Activated CD8-positive, alpha-beta memory T cell treated with anti-CD3 and anti-CD28 coated beads, Interleukin-2, amount 50 U/mL, for 24 hours (primary cell): Measurements from ENCODE around the gene DOCK4.
"Not testable (repeated sequence)": the region's sequence is repeated elsewhere in the genome, so short reads cannot be mapped to it uniquely, and the experiment has no call there.

ENCODE experiments used
- DNase-seq: peaks from one replicate; pipeline ENCODE4 v3.0.0-alpha.2; 2020; ENCODE audit errors: extremely low read depth

Gene DOCK4, protein sequence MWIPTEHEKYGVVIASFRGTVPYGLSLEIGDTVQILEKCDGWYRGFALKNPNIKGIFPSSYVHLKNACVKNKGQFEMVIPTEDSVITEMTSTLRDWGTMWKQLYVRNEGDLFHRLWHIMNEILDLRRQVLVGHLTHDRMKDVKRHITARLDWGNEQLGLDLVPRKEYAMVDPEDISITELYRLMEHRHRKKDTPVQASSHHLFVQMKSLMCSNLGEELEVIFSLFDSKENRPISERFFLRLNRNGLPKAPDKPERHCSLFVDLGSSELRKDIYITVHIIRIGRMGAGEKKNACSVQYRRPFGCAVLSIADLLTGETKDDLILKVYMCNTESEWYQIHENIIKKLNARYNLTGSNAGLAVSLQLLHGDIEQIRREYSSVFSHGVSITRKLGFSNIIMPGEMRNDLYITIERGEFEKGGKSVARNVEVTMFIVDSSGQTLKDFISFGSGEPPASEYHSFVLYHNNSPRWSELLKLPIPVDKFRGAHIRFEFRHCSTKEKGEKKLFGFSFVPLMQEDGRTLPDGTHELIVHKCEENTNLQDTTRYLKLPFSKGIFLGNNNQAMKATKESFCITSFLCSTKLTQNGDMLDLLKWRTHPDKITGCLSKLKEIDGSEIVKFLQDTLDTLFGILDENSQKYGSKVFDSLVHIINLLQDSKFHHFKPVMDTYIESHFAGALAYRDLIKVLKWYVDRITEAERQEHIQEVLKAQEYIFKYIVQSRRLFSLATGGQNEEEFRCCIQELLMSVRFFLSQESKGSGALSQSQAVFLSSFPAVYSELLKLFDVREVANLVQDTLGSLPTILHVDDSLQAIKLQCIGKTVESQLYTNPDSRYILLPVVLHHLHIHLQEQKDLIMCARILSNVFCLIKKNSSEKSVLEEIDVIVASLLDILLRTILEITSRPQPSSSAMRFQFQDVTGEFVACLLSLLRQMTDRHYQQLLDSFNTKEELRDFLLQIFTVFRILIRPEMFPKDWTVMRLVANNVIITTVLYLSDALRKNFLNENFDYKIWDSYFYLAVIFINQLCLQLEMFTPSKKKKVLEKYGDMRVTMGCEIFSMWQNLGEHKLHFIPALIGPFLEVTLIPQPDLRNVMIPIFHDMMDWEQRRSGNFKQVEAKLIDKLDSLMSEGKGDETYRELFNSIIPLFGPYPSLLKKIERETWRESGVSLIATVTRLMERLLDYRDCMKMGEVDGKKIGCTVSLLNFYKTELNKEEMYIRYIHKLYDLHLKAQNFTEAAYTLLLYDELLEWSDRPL (N-terminal part only)

DNA sequence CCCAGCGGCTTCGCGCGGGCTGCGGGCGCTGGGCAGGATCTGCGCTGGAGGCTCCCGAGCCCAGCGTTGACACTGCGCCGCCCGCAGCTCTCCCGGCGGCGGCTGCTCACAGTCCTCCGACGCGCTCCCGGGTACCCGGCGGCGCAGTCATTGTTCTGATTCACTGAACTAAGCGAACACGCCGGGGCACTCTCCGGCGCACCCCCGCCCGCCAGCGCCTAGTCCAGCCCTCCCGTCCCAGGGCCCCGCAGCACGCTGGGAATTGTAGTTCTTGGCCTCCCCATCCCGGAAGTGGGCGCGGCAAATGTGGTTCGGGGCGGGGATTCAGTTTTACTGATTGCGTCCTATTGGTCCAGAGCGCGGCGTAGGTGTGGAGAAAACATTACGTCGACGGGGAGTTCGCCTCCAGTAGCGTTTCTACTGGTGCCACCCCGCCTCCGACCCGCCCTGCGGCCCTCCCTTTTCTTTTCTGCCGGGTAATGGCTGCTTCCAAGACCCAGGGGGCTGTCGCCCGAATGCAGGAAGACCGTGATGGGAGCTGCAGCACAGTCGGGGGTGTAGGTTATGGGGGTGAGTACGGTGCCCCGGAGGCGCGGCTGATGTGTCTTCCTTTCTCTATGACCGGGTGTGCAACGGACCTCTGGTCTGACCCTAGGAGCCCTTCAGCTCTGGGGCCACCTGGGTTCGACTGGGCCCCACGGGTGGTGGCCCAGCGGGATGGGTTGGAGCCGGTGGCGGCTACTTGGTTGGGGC, at the start of gene DOCK4, which contains the start of gene ZNF277:
TSS of gene DOCK4 (minus strand) at position 162 of the 753 bp plus-strand sequence. CDS start 261 bp downstream, outside the sequence.
TSS of gene ZNF277 (plus strand) at position 458 of the 753 bp plus-strand sequence. CDS start at position 480, 22 bp downstream.
- DNase-seq = peak; percentile 99

DNA sequence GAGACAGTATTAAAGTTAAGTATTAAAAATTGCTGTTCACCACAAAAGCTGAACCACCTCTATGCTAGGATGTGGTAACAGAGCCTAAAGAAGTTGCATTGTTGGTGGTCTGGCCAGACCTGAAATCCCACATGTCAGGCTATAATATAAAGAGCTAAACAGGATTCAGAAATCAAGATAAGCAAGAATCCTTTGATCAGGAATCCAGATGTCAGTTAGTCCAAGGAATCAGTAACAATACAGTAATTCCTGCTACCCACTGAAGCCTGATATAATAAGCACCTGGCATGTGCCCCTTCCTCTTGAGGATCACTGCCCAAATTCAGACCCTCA, 49.2 kb upstream of the DOCK4 start:
- DNase-seq = no peak

DNA sequence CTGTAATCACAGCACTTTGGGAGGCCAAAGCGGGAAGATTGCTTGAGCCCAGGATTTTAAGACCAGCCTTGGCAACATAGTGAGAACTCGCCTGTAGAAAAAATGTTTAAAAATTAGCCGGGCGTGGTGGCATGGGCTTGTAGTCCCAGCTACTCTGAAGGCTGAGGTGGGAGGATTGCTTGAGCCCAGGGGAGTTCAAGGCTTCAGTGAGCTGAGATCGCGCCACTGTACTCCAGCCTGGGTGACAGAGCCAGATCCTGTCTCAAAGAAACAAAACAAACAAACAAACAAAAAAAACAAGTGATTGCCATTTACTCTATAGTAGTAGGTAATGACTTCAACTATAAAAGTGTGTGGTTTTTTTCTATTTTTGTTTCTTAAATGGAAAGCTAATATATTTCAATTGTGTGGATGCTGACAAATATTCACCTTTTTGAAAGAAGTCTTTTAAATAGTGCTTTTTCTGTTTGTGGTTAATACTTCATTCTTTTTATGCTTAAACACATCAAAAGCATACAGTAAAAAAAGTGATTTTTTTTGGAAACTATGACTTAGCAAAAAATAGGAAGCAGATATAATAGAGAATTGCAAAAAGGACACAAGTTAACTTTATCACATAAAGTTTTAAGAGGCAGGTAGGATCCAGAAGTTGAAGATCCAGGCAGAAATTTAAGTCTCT, 48.6 kb upstream of the DOCK4 start:
- DNase-seq = no peak

DNA sequence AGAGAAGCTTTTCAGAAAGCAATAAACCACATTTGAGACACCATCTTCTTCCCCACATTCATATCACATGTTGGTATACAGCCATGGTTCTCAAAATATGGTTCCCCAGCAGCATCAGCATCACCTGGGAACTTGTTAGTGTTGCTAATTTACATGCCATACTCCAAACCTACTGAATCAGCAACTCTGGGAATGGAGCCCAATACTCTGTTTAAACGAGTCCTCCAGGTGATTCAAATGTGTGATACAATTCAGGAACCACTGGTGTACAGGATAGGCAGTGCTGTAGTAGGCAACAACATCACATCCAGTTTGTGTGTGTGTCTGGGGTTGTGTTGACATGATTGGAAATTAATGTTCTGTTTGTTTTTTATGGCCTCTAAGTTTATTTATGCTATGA, 48.0 kb upstream of the DOCK4 start:
- DNase-seq = no peak

DNA sequence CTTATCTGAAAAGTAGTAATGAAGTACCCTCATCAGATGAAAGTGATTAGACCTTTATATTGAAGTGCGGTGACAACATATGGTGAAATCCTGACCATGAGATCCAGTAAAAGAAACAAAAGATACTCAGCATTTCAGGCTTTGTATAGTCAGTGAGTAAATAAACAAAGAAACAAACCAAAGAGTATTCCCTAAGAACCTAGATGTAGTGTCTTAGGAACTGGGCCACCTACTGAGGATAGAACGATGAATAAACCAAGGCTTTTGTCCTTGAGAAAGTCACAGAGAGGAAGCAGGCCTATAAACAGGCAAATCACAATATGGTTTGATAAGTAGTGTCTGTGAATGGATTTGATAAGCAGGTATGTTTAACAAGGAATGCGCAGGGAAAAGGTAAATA, 46.5 kb upstream of the DOCK4 start:
- DNase-seq = no peak

DNA sequence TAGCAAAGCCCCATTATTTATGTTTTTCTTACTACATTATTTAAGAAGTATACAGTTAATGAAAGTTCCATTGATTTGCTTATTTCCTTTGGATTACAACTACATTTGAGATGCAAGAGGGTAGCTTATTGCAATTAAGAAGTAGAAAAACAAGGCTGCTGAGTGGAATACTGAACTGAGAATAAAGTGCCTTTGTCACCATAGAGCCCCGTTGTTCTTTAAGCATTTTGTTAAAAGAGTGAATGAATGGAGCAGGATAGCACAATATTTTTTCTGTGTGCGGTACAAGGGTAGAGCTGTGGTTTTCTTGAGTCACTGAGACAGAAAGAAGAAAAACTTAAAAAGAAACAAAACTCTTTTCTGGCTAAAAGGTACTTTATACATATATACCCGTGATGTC, 45.9 kb upstream of the DOCK4 start:
- DNase-seq = no peak

DNA sequence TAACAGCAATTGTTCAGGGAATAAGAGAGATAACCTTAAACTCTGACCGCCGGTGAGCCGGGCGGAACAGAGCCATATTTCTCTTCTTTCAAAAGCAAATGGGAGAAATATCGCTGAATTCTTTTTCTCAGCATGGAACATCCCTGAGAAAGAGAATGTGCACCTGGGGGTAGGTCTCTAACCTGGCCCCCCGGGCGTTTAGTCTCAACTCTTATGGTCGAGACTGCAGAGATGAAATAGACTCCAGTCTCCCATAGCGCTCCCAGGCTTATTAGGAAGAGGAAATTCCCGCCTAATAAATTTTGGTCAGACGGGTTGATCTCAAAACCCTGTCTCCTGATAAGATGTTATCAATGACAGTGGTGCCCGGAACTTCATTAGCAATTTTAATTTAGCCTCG, 43.8 kb upstream of the DOCK4 start:
- DNase-seq = not testable (repeated sequence)

DNA sequence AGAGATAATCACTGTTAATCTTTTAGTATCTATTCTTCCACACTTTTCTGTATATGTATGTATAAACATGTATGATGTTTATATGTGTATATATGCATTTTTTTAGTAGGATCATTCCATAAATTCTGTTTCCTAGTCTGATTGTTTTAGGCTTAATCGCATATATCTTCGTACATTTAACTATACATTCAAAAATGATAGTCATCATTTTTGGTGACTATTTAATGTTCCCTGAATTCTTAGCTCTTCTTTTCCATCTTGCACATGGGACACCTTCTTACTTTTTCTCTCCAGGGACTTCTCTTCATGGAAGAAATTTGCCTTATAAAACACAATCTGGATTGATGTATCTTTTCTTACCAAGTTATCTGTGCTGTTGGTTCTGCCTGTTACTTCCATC, 42.4 kb upstream of the DOCK4 start:
- DNase-seq = no peak

DNA sequence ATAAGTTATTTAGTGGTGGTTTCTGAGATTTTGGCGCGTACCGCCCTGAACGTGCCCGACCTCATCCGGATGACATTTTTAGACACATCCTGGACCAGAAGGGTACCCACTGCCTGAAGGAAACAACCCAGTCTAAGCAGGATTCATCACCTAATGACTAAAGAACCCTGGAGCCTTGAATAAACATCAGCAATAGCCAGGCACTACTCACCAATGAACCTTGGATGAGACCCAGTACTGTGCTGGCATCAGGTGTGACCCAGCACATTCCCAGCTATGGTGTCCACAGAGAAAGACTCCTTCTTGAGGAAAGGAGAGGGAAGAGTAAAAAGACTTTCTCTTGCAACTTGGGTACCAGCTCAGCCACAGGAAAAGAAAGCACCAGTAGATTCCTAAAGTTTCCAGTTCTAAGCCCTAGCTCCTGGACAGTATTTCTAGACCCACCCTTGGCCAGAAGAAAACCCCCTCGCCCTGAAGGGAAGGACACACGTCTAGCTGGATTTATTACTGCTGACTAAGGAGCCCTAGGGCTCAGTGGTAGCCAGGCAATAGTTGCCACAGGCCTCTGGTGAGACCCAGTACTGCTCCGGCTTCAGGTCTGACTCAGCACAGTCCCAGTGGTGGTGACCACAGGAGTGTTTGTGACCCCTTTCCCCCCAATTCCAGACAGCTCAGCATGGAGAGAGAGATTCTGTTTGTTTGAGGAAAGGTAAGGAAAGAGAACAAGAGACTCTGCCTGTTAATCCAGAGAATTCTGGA, 32.8 kb upstream of the DOCK4 start:
- no peak for DNase-seq

DNA sequence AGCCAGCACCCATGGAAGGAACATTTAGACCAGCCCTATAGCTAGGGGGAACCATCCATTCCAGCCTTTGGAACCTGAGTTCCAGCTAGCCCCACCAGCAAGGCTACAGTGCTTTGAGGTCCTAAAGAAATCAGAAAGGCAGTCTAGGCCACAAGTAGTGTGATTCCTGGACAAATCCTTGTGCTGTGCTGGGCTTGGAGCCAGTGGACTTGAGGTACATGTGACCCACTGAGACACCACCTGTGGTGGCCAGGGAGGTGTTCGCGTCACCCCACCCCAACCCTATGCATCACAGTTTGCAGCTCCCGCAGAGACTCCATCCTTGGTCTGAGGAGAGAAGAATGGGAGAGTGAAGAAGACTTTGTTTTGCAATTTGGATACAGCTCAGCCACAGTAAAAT, 32.1 kb upstream of the DOCK4 start:
- DNase-seq = no peak

DNA sequence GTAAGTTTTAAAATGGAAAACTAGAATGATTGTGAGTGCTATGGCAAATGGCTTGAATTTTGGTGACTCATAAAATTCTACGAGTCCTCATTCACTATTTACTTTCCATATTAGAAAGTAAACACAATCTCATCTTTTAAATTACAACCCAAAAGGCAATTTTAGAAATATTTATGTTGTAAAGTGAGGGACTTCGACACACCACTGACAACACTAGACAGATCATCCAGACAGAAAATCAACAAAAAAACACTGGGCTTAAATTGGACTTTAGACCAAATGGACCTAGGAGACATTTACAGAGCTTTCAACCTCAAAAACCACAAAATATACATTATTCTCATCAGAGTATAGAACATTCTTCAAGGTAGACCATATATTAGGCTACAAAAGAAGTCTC, 30.4 kb upstream of the DOCK4 start:
- no peak for DNase-seq

DNA sequence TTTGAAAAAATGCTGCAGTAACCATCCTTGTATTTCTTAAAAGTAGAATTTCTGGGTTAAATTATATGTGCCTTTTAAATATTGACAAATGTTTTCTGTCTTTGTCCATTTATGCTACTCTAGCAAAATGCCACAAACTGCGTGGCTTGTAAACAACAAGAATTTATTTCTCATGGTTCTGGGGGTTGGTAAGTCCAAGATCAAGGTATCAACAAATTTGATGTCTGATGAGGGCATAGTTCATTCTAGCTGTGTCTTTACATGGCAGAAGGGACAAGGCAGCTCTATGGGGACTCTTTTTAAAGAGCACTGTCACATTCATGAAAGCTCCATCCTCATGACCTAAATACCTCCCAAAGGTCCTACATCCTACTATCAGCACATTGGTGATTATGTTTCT, 27.9 kb upstream of the DOCK4 start:
- DNase-seq = no peak

DNA sequence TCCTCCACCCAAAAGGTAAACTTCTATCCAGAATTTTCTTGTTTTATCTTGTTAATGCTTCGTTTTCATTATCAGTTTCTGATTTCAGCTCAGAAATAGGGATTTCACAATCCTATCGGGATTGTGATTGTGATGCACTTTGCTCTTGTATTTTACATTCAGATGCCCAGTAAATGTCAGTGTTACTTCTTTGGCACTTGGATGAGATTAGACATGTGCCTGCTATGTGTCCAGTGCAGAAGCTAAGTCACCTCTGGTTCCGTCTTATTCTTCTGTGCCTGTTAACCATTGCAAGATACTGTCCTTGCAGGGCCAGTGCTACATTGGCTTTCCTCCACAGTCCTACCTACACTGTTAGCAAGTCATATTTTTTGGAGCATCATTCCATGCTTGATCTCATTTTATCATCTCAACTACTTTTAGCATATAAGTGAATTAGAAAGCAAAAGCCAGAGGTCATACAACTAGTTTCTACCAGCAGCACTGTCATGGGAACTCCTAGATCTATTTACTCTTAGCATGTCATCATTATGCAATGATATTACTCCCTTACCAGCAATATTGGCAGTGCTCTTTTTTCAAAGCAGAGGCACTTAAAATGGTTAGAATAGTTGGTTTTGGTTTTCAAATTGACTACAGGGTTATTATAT, 27.0 kb upstream of the DOCK4 start:
- DNase-seq = no peak

DNA sequence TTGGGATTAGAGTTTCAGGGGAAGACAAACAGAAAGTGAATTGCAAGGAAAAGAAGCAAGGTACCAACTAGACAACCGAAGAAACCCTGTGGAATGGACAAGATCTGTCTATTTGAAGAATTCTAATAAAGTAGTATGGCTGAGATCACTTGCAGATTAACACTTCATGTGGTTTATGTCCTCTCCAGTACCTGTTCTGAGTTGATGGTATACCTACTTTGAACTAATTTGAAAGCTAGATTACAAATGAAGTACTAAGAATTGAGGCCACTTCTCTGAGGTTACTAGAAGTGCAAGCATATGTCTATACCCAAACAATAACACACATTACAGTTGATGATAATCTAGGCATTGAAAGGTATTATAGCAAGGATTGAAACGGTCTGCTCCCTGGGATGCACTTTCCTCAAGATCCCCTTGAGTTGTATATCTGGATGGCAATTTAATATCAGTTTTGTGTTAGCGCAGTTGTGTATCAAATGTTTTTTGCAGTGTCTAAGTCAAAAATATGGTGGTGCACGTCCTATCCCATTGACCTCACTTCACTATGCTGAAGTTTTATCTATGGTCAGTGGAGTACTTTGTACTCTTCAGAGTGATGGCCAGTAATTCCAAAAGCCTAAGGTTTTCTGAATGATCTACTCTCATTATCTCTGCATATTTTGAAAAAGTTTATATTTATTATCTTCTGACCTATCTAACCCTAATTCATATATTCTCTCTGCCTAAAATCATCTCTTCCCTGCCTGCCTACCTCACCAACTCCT, 26.2 kb upstream of the DOCK4 start:
- DNase-seq = no peak

DNA sequence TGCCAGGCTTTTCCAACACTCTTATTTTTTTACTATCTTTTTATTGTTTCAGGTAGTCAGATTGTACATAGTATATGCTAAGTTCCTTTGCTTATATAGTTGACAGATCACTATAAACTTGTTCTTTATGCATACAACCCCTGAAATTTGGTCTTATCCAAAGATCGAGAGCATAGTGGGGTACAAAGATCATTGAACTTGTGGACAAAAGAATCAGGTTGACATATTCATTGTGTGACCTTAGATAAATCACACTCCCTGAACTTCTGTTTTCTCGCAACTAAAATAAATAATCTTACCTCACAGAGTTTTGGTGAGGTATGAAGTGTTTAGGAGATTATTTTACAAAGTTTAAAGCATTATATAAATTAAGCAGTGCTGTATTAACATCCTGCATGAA, 22.4 kb upstream of the DOCK4 start:
- no peak for DNase-seq

DNA sequence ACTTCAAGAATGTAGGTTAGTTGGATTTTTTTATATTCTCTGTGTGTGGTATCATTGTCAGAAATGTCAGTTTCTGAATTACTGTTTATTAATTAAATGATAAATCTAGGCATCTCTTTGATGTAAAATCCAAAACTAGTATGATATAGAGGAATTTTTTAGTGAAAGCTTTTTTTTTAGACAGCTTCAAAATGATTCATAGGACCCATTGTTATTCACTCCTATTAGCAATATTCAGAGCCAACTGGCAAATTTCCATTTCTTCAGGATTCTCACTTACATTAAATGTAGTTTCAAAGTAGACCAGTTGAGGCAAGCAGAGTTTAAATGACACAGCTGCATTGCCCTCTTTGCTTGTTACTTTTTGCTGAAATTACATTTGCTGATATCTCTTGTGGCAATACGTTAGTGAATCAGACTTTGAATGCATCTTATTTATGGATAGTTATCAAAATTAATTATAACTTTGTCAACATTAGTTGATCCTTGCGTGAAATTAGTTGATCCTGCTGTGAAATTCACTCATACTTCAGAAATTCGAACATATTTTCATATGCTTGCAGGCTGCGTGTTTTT, 20.6 kb upstream of the DOCK4 start:
- no peak for DNase-seq

DNA sequence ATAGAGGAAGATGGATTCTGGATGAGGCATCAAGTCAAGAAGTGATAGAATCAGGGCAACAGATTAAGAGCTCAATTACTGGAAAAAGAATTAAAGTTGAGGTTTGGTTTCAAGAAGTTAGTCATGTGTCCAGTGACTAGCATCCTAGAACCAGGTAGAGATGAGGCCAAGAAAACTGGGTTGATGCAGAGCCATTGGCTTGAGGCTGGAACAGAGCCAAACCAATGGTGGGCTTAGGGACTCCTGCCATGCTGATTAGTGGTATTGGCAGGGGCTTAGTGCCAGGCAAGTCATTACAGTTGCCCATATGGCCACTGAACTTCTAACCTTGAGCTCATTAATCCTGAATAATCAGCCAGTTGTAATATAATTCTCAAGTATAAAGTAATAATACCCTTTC, 18.8 kb upstream of the DOCK4 start:
- DNase-seq = no peak

DNA sequence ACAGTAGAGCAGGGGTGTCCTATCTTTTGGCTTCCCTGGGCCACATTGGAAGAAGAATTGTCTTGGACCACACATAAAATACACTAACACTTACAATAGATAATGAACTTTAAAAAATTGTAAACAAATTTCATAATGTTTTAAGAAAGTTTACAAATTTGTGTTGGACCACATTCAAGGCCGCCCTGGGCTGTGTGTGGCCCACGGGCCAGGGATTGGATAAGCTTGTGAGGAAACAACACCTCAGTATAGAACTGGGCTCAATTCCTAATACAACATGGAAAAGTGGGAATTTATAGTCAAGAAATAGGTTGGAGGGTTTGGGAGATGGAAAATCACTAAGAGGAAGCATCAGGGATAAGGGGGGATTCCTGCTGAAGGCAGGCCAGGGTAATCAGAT, 18.0 kb upstream of the DOCK4 start:
- no peak for DNase-seq

DNA sequence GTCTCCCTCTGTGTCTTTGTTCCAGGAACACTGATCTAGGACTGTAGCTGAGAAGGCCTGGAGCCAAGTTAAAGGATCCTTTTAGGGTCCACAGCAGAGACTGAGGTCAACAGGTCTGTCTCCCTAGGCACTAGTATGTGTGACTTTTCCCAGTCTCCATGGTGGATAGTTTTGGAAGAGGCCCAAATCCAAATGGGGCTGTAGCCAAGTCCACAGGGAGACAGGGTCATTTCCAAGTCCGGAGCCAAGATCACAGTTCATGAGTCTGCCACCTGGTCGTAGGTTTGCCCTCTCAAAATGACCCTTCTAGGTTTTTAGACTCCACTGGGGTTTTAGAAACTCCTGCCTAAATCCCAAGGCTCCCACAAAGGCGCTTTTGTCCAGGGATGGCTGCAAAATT, 17.1 kb upstream of the DOCK4 start:
- no peak for DNase-seq
